ENCODE data around the gene NLK. TPM values are rescaled to one million over a fixed set of nuclear protein-coding genes. Genes with fewer than 3 reads are reported as not detected.

NLK gene
- total and polyA plus RNA-seq, 2 of the 4 experiments (the other 2 are of a cell fraction): 15.3 to 23.3 TPM

GRCh38 chr17:27997522-27997921, 45.0 kb upstream of the NLK start:
- no peak overlapping the region for H2BK120ac ChIP-seq (ENCODE audit: low read depth, low read length)
- CTCF ChIA-PET: no interaction called here
- no peaks in the 10 kb centered on the region for H3K4me1 ChIP-seq (ENCODE audit: control insufficient read depth, insufficient read depth, low read length)
- no peak overlapping the region for H3K4ac ChIP-seq (ENCODE audit: low read depth, low read length)
- H3K9me3 ChIP-seq (ENCODE audit: control insufficient read depth, insufficient read depth, low read length): no peaks in the 10 kb centered on the region; the same call in 1 of the 2 replicates
- in situ Hi-C loops (cut with MboI; ENCODE audit: low sequenced_read_pairs) (no loop called here), intact Hi-C loops (cut with micrococcal nuclease) (no loop called here), dilution Hi-C loops (cut with HindIII; ENCODE audit: low sequenced_read_pairs, unreplicated experiment) (no loop called here)
- no peak overlapping the region for H4K91ac ChIP-seq (ENCODE audit: insufficient read depth, low read depth, low read length)
- H3K27me3 ChIP-seq (ENCODE audit: control insufficient read depth, insufficient read depth, low read length): peaks cover 45% of the 10 kb centered on the region
- H3K23ac ChIP-seq (ENCODE audit: low read depth, low read length): no peak overlapping the region
- H3K36me3 ChIP-seq (ENCODE audit: control insufficient read depth, insufficient read depth, low read length): no peaks in the 10 kb centered on the region
- H3K4me3 ChIP-seq (ENCODE audit: insufficient read depth, low read depth, low read length): no peak overlapping the region
- H2BK15ac ChIP-seq (ENCODE audit: low read depth, low read length): no peak overlapping the region
- no CpG with 5 or more reads among the region's 3 CpGs for WGBS, 2 experiments (ENCODE audit: extremely low coverage in 2 of 2, insufficient read length in 1 of 2)
- no peak for DNase-seq
- no peaks in the 10 kb centered on the region for H3K79me1 ChIP-seq (ENCODE audit: low read depth in 1 of 2, low read length in 2 of 2)
- POLR2A ChIA-PET (ENCODE audit: unreplicated experiment): no interaction called here
- H3K9me1 ChIP-seq (ENCODE audit: insufficient read depth, low read length): no peaks in the 10 kb centered on the region
- H3K18ac ChIP-seq (ENCODE audit: low read depth, low read length): no peak overlapping the region
- no peak overlapping the region for H3K27ac ChIP-seq (ENCODE audit: insufficient read depth, low read length)
- H2AK5ac ChIP-seq (ENCODE audit: low read depth, low read length): no peak overlapping the region
- H2BK20ac ChIP-seq (ENCODE audit: low read depth, low read length): no peak overlapping the region
- TF ChIP-seq RFX5 (IDR thresholded peaks at IDR 0.05; ENCODE audit: low read depth, low read length) (no peak), MAZ (IDR thresholded peaks at IDR 0.05; ENCODE audit: borderline replicate concordance, low read depth, low read length) (no peak), POLR2A (IDR thresholded peaks at IDR 0.05; ENCODE audit: low read depth, low read length) (no peak), ELK1 (IDR thresholded peaks at IDR 0.05; ENCODE audit: borderline replicate concordance, low read depth, low read length) (no peak), NFE2L2 (IDR thresholded peaks at IDR 0.05; ENCODE audit: low read depth, low read length) (no peak), USF2 (IDR thresholded peaks at IDR 0.05; ENCODE audit: low read depth, low read length) (no peak), MXI1 (IDR thresholded peaks at IDR 0.05; ENCODE audit: borderline replicate concordance, low read depth, low read length) (no peak), FOS (IDR thresholded peaks at IDR 0.05; ENCODE audit: low read depth, low read length) (no peak), BHLHE40 (IDR thresholded peaks at IDR 0.05; ENCODE audit: low read depth, low read length) (no peak), CTCF (conservative IDR thresholded peaks at IDR 0.05; ENCODE audit: low read depth, low read length) (no peak), RAD21 (IDR thresholded peaks at IDR 0.05; ENCODE audit: low read length) (no peak), CHD1 (IDR thresholded peaks at IDR 0.05; ENCODE audit: low read depth, low read length) (no peak), RCOR1 (IDR thresholded peaks at IDR 0.05; ENCODE audit: insufficient replicate concordance, low read length) (no peak), CEBPB (IDR thresholded peaks at IDR 0.05; ENCODE audit: low read depth, low read length) (no peak), SMC3 (IDR thresholded peaks at IDR 0.05; ENCODE audit: low read depth, low read length) (no peak), MAFK (IDR thresholded peaks at IDR 0.05; ENCODE audit: low read depth, low read length) (no peak)
- H2AK9ac ChIP-seq (replicated peaks; ENCODE audit: low read depth, low read length, poor library complexity): no peak overlapping the region
- ATAC-seq (ENCODE audit: low read depth): no peak
- no peak overlapping the region for H2AFZ ChIP-seq (replicated peaks; ENCODE audit: low read length, poor library complexity)
- BruUV-seq (replicated peaks): no TSS peak
- H3K4me2 ChIP-seq (ENCODE audit: low read depth, low read length): no peak overlapping the region
- no peak overlapping the region for H4K8ac ChIP-seq (ENCODE audit: low read depth in 2 of 2, low read length in 2 of 2)
- H3K9ac ChIP-seq (ENCODE audit: low read depth, low read length): no peak overlapping the region
- no peak overlapping the region for H3K56ac ChIP-seq (ENCODE audit: extremely low read depth, insufficient read depth, low read length)
- no peak overlapping the region for H3K14ac ChIP-seq (replicated peaks; ENCODE audit: low read depth, low read length)
- H4K5ac ChIP-seq (ENCODE audit: low read depth, low read length): no peak overlapping the region
- H2BK5ac ChIP-seq (ENCODE audit: low read depth, low read length, poor library complexity, severe bottlenecking): no peak overlapping the region
- H4K20me1 ChIP-seq (ENCODE audit: insufficient read depth, low read length): no peaks in the 10 kb centered on the region

Data from IMR-90 (cell line).